DMS53 treated with DMSO at 0.1 percent for 48 hours (cell line): ENCODE measurements around the gene IFT25.
"Not testable (repeated sequence)": the region's sequence is repeated elsewhere in the genome, so short reads cannot be mapped to it uniquely, and the experiment has no call there.

ENCODE experiments used
- DNase-seq: peaks from one replicate; lab custom pipeline; 2025; ENCODE audit not compliant: unreplicated experiment; lab: John Stamatoyannopoulos, UW

Gene IFT25

DNA sequence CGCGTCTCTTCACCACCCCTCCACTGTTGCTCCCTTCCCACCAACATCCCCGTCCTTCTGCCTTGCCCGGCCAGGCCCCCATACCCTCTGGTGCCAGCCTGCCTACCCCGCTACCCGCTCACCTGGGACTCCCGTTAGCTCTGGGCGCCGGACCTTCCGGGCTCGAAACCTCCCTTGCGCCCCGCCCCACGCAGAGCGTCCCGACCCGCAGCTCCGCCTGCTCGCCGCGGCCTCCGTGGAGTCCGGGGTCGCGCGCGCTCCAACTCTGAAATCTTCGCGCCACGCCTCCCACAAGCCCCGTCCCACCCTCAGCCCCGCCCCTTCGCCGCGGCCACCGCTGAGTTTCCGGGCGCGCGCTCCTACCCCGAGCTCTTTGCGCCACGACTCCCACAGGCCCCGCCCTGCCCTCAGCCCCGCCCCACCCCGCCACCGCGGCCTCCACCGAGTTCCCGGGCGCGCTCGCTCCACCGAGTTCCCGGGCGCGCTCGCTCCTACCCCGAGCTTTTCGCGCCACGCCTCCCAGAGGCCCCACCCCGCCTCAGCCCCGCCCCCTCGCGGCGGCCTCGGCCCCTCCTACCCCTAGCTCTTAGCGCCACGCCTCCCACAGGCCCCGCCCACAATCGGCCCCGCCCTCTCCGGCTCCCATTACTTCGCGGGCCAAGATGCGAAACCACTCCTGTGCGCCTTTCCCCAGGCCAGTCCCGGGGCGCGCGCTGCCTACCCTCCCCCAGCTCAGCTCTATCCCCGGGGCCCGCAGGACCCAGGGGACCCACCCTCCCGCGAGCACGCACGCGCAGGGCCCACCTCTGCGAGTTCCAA, at the start of gene IFT25:
TSS of gene IFT25 (minus strand) at position 267 of the 819 bp plus-strand sequence. CDS start 5,617 bp downstream, outside the sequence.
- peak; percentile 96 for DNase-seq

DNA sequence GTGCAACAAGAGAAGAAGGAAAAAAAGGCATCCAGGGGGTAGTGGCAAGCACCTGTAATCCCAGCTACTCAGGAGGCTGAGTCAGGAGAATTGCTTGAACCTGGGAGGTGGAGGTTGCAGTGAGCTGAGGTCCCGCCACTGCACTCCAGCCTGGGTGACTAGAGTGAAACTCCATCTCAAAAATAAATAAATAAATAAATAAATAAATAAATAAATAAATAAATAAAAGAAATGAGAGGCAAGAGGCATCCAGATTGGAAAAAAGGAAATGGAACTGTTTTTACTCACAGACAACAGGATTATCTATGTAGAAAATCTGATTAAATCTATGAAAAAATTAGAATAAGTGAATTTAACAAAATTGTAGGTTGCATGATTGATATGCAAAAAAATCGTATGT, 49.0 kb upstream of the IFT25 start:
- not testable (repeated sequence) for DNase-seq

DNA sequence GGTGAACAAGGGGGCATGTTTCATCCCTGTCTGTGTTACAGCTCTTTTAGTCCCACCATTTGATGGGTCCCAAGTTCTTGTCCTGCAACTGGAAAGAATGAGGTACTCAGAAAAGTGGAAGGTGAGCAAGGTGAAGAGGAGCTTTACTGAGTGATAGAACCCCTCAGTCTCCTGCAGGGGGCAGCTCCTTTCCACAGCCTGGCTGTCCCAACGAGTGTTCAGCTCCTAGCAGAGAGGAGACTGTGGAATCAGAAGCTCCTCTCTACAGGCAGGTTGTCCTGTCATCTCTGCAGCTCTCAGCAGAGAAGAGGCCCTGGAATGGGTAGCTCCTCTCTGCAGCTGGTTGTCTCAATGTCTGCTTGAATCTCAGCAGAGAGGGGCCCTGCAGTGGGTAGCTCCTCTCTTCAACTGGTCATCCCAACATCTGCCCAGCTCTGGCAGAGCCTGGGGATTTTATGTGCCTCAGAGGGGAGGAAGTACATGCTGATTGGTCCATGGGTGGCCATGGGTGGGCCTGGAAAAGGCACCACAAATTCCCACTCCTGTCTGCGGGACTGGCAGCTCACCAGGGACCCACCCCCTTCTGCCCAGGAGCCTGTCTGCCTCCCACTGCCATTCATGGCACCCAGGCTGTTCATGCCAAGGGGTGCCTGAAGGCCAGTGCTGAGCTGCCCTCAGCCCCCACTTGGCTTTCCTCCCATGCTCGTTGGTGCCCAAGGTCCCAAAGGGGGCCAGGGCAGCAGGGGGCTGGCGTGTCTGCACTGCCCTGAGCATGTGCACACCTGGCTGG, 46.8 kb upstream of the IFT25 start:
- DNase-seq, result no peak

DNA sequence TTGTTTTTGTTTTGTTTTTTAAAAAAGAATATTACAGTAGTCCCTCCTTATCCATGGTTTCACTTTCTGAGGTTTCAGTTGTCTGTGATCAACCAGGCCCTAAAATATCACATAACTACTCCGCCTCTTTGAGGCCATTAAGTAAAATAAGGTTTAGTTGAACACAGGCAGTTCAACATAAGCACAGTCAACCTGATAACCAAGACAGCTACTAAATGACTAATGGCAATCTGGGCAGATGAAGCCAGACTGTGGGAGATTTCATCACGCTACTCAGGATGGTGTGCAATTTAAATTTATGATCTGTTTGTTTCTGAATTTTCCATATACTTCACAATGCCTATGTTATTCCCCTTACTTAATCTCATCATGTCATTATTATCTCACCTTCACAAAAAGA, 42.4 kb upstream of the IFT25 start:
- DNase-seq, result no peak

DNA sequence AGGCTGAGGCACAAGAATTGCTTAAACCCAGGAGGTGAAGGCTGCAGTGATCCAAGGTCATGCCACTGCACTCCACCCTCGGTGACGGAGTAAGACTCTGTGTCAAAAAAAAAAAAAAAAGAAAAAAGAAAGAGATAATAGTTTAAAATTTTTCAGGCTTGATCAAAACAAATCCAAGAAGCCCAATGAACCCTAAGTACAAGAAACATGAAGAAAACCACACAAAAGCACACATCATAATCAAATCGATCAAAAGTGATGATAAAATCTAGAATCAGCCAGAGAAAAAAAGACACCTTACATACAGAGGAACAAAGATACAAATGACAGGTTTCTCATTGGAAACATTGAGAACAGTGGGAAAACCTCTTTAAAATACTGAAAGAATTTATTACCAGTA, 41.0 kb upstream of the IFT25 start:
- no peak for DNase-seq

DNA sequence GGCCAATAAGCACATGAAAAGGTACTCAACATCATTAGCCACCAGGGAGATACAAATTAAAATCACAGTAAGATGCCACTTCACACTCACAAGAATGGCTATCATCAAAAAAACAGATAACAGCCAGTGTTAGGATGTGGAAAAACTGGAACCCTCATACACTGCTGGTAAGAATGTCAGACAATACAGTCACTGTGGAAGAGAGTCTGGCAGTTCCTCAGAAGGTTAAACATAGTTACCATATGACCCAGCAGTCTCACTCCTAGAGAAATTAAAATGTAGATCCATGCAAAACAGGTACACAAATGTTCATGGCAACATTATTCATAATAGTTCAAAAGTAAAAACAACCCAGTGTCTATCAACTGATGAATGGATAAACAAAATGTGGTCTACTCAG, 39.2 kb upstream of the IFT25 start:
- no peak for DNase-seq

DNA sequence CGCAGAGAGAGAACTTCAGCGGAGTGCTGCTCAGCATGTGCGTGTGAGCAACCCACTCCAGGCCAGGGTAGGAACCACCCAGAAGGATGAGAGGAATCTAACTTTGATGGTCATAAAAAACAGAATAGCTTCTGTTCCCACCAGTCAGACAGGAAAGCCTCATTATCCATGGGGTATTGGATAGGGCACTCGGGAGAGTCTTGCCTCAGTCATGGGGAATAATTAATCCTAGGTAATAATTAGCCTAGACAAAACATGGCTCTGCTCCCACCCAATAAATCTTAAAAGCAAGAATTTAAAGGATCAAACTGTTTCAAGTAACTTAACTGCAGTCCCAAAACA, 37.2 kb upstream of the IFT25 start:
- no peak for DNase-seq

DNA sequence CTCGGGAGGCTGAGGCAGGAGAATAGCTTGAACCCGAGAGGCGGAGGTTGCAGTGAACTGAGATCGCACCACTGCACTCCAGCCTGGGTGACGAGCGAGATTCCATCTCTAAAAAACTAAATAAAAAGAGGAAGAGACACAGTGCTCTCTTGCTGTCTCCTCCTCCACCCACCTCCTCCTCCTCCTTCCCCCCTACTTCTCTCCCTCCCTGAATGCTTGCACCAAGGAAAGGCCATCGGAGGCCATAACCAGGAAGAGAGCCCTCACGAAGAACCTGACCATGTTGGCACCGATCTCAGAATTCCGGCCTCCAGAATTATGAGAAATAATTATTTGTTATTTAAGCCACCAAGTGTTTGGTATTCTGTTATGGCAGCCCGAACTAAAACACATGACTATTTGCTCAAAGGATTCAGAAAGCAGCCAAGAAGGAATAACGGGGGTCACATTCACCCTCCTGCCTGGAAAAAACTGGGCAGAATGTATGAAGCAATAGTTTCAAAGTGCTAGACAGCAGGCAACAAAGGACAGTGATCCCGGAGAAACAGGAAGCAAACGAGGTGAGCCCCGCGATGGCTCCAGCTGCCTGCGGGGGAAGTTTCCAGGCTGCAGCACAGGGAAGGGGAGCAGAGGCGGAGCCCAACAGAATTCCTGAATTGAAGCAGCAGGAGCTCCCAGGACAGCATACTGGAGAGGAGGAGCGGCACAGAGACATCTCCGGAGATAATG, 36.7 kb upstream of the IFT25 start:
- peak; percentile 35 for DNase-seq

DNA sequence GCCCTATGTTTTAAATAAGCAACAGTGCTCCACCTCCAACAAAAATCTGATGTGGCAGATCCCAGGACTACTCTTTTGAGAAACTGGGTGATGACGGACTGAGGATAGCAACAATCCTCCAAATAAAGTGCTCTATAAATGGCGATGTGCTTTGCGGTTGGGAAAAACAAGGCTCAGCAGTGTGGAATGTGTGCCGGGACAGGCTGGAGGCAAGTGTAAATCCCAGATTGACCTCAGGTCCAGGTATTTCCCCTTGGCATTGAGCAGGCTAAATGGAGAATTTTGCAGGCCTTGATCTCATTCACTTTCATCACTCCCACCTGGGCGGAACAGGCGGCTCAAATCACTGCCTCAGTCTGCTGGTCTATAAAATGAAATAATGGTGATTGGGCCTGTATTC, 35.7 kb upstream of the IFT25 start:
- DNase-seq, result no peak

DNA sequence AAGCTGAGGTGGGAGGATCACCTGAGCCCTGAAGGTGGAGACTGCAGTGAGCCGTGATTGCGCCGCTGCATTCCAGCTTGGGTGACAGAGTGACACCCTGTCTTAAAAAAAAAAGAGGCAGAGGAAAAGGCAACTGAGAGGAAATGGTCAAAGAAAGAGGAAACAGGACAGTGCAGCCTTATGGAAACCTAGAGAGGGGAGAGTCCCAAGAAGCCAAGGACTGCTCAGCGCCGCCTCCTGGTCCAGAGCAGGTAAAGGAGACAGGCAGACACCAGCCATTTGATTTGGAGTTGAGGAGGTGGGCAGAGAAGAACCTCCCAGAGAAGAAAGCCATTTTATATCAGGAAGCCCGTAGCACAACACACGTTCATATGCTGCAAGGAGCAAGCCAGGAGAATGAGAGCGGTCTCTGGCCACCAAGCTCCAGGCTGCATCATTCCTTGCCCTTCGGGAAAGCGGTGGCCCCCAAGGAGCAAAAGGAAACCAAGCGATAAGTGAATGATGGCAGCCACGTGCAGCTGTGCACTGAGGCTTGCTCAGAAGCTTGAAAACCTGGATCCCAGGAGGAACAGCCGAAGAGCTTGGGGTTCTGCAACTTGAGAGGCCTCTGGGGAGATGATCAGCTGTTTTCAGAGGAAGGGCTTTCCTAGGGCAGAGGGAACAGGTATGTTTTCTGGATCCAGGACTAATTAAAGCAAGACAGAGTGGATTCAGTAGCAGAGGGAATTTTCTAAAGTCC, 34.4 kb upstream of the IFT25 start:
- DNase-seq, result no peak

DNA sequence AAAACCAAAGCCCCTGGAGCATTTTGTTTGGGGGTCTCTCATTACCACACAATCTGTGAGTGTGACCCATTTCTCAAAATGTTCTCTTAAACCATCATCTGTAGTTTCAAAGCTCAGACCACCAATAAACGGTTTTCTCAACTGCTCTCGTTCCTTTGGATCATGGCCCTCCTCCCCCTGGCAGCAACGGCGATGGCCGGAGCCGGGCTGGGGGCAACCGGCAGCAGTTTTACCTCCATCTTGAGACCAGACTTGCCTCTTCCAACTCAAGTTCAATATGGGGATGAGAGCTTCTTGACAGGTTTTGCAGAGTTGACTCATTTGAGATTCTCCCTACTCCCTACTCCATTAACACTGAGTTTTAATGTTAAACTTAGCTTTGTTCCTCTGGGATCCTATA, 30.4 kb upstream of the IFT25 start:
- DNase-seq, result no peak

DNA sequence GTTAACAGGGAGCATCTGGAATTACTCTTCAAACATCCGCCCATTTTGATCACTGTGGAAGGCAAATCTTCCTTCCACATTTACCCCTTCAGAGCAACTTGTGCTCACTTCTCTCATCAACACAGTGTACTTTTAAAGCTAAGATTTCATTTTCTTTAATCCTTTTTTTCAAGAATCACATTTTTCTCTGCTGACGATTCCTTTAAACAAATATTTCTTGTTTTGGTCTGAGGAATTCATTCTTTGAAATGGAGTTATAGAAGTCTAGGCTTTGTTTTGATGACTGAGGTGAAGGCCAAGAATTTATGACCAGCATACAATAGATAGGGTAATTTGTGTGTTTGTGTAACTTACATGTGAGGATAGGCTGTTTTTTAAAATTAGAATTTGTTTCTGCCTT, 26.2 kb upstream of the IFT25 start:
- DNase-seq, result no peak

DNA sequence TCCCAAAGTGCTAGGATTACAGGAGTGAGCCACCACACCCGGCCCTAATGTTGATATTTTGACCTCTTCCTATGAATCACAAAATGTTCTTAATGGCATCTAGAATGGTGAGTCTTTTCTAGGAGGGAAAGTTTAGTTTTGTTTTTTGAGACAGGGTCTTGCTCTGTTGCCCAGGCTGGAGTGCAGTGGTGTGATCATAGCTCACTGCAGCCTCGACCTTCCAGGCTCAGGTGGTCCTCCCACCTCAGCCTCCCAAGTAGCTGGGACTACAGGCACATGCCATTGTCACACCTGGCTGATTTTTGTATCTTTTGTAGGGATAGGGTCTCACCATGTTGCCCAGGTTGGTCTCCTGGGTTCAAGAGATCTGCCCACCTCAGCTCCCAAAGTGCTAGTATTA, 23.8 kb upstream of the IFT25 start:
- not testable (repeated sequence) for DNase-seq

DNA sequence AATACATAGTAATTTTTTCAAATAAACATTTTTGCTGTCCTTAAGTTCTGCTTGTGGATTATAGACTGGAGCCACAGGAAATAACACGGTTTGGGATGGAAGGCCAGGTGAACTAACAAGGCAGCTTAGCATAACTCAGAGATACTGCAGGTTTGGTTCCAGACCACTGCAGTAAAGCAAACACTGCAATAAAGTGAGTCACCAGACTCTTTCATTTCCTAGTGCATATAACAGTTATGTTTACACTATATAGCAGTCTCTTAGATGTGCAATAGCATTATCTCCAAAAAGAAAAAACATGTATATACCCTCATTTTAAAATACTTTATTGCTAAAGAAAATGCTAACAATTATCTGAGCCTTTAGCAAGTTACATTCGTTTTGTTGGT, 22.6 kb upstream of the IFT25 start:
- DNase-seq, result peak; percentile 100

DNA sequence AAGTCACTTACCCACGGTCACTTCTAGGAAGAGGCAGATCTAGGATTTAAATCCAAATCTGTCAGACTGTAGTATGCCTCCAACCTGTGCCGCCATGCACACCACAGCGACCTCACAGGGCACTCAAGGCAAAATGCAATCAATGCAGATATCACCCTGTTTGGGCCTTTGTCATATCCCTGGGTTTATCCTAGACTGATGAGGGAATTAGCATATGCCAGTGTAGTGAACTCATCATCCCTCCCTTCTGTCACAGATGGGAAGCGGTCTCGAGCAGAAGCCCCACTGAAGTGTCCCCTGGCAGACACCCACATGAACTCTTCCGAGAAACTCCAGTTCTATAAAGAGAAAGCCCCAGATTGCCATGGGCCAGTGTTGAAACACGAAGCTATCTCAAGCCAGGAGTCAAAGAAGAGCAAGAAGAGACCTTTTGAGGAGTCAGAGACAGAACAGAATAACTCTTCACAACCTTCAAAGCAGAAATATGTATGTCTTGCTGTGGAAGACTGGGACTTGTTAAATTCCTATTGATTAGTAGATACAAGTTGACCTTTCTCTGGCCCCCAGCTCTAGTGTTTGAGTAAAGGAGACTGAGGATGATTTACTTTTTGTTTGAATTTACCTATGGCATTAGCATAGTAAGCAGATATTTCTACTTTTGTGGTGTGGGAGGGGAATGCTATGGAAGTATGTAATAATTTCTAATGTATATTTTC, 22.1 kb upstream of the IFT25 start:
- DNase-seq, result peak; percentile 87

DNA sequence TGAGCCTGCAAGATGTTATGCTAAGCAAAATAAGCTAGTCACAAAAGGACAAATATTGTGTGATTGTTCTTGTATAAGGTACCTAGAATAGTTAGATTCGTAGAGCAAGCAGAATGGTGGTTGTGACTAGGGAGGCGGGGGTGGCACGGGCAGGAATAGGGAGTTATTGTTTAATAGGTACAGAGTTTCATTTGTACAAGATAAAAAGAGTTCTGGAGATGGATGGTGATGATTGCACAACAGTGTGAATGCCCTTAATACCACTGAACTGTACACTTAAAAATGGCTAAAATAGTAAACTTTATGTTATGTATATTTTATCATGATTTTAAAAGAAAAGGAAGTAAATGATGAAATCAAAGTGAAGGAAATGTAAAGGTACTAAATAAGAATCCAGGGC, 21.3 kb upstream of the IFT25 start:
- DNase-seq, result no peak

DNA sequence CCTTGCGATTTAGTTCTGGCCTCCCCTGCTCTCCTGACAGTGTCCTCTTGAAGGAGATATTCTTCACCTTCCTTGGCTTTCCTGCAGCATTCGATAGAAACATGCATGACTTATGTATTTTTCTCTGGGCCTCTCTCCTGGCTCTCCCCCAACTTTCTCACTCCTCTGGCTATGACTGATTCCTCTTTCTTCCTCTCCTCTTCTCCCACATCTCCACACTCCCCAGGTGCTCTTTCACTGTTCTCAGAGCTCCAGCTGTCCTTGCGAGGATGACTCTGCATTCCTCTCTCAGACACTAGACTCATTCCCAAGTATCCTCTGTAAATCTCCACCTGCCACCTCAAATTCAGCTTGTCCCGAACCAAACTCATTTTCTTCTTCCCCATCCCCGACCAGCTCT, 18.6 kb upstream of the IFT25 start:
- DNase-seq, result no peak

DNA sequence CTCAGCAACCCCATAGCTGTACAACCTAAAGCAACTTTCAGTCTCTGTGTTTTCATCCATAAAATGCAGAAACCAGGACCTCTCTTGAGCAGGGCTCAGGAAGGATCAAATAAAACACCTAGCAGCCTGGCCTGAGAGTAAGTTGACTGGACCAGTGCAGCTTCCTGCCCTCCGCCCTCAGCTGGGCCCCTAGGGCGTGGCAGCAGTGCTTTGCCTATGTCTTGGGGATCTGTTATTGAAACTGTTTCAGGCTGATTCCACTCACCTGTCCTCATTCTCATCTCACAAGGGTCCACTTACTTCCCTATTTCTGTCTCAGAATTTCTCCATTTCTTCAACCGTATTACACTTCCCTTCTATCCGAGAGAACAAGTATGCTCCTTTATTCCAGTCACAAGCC, 18.0 kb upstream of the IFT25 start:
- DNase-seq, result no peak

DNA sequence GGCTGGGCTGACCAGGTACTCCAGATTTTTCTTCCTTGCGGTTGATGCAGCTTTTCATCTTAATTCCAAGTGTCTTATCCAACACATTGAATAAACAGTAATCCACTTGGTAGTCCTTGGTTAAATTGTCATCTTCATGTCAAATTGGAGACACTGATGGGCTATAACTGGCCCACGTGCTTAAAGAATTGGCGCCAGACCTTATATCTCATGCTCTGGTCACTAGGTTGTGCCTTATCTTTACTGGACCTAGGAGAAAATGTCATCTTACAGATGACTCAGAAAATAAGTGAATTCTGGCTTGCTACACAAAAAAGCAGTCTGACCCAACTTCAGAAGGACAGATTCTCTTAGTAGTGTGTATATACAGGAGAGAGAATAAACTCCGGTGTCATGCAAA, 16.9 kb upstream of the IFT25 start:
- DNase-seq, result no peak

DNA sequence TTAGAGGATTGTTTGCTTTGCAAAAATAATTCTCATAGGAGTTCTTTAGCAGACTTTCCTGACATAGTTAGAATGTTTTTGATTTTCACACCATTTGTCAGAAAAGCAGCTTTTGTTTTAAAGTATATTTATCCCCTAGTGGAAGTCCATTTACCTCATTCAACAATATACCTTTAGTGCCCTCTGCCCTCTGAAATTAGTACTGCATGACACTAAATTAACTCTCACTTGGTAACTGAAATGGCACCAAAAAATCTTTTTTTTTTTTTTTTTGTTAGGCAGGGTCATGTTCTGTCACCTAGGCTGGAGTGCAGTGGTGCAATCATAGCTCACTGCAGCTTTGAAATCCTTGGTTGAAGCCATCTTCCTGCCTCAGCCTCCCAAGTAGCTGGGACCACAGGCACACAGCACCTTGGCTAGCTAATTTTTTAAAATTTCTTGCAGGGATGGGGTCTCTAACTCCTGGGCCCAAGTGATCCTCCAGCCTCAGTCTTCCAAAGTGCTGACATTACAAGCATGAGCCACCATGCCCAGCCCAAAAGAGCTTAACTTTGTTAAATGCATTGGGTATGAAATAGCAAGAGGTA, 14.3 kb upstream of the IFT25 start:
- DNase-seq, result peak; percentile 65
